Thoracic aorta (tissue), 2 donors: ENCODE data around the gene PROZ. TPM values are rescaled to one million over a fixed set of nuclear protein-coding genes. Genes with fewer than 3 reads are reported as not detected.

Source experiments
- ATAC-seq: fragments of 150-250 bp; one replicate; pipeline ENCODE4 v1.8.0; 2017; ENCODE audit warnings: low read depth; ENCODE audit not compliant: insufficient number of reproducible peaks, low FRiP score
- DNase-seq: peaks from one replicate; pipeline ENCODE4 v3.0.0-alpha.2; 2020; ENCODE audit warnings: low spot score
- H3K27ac ChIP-seq, 2 donors: fragments of 200-600 bp; sonication (generic); 1 replicate in 1 of 2; 2 replicates in 1 of 2; pipeline ENCODE4 v1.5.1; 2016; ENCODE audit warnings: mild to moderate bottlenecking in 2 of 2, moderate library complexity in 2 of 2
- H3K27me3 ChIP-seq: fragments of 200-600 bp; sonication (generic); replicated peaks from 2 replicates; pipeline ENCODE4 v1.6.0; 2016; ENCODE audit warnings: mild to moderate bottlenecking; ENCODE audit not compliant: insufficient read depth
- H3K36me3 ChIP-seq: fragments of 200-600 bp; sonication (generic); one replicate; pipeline ENCODE4 v1.5.1; 2016
- H3K4me1 ChIP-seq, 2 donors: fragments of 200-600 bp; sonication (generic); 1 replicate in 1 of 2; 2 replicates in 1 of 2; pipeline versions ENCODE4 v1.5.1 to v1.6.0; 2016; ENCODE audit warnings: low read depth in 2 of 2, mild to moderate bottlenecking in 1 of 2; ENCODE audit not compliant: control insufficient read depth in 1 of 2
- H3K4me3 ChIP-seq: fragments of 200-600 bp; sonication (generic); 2 replicates; pipeline ENCODE4 v1.5.1; 2016; ENCODE audit warnings: mild to moderate bottlenecking
- H3K9me3 ChIP-seq: fragments of 200-600 bp; sonication (generic); 2 replicates; pipeline ENCODE4 v1.5.1; 2016
- CTCF ChIP-seq: fragments of 200-600 bp; sonication (generic); IDR thresholded peaks from one replicate; pipeline ENCODE4 v1.5.1; 2019; ENCODE audit warnings: antibody characterized with exemption
- total RNA-seq, 2 donors: library from RNA; depleted of rRNA; stranded (reverse); fragments of >200 nt; gene quantifications; one replicate each; pipeline versions ENCODE4 v1.1.0 to v1.2.3, GENCODE V29; 2016

PROZ gene
- total RNA-seq, 2 donors from 2014 or later: not detected

GRCh38 chr13:113208421-113209335, 50.2 kb downstream of the PROZ start, which contains the start of gene PCID2:
Gene PCID2, minus strand, starts transcription at chr13:113208669. Its CDS starts 35 bp downstream, at chr13:113208634.
- Histone ChIP-seq H3K4me3 (peak within 1 kb of the TSS; percentile 82), H3K27me3 (no peaks in the 10 kb centered on the region), H3K9me3 (no peaks in the 10 kb centered on the region), H3K27ac (peak within 1 kb of the TSS; percentile 97 to 98), H3K4me1 (peaks cover 22 to 67% of the 10 kb centered on the region in 2 donors), H3K36me3 (no peaks in the 10 kb centered on the region)
- DNase-seq: peak; percentile 68
- peak; percentile 78 for ATAC-seq
- TF ChIP-seq CTCF: no peak

GRCh38 chr13:113209336-113209758, 50.9 kb downstream of the PROZ start, which contains the start of gene CUL4A:
Gene CUL4A, plus strand, starts transcription at chr13:113209613. Its CDS starts 15 bp downstream, at chr13:113209628.
- peak within 1 kb of the TSS; percentile 82 for H3K4me3 ChIP-seq
- peaks cover 18 to 61% of the 10 kb centered on the region in 2 donors for H3K4me1 ChIP-seq
- H3K9me3 ChIP-seq: no peaks in the 10 kb centered on the region
- TF ChIP-seq CTCF: no peak
- DNase-seq (no peak), ATAC-seq (peak; percentile 67)
- H3K27ac ChIP-seq: peak within 1 kb of the TSS; percentile 97 to 98
- no peaks in the 10 kb centered on the region for H3K36me3 ChIP-seq
- no peaks in the 10 kb centered on the region for H3K27me3 ChIP-seq

- Histone ChIP-seq H3K27ac (peak overlapping the region; percentile 78 to 80), H3K4me3 (peak overlapping the region; percentile 82), H3K27me3 (no peaks in the 10 kb centered on the region), H3K4me1 (peaks cover 22 to 59% of the 10 kb centered on the region in 2 donors), H3K9me3 (no peaks in the 10 kb centered on the region), H3K36me3 (no peaks in the 10 kb centered on the region)
- no peak for DNase-seq
- ATAC-seq: peak; percentile 18
- TF ChIP-seq CTCF: no peak
Measured at GRCh38 chr13:113209759-113210421, 51.4 kb downstream of the PROZ start.

- Histone ChIP-seq H3K4me1 (peaks cover 23 to 57% of the 10 kb centered on the region in 2 donors), H3K4me3 (peak overlapping the region; percentile 82), H3K27ac (no peak overlapping the region), H3K9me3 (no peaks in the 10 kb centered on the region), H3K36me3 (no peaks in the 10 kb centered on the region), H3K27me3 (no peaks in the 10 kb centered on the region)
- no peak for DNase-seq
- no peak for ATAC-seq
- no peak for TF ChIP-seq CTCF
Measured at GRCh38 chr13:113210833-113211232, 52.4 kb downstream of the PROZ start.

GRCh38 chr13:113211774-113212173, 53.3 kb downstream of the PROZ start:
- H3K4me3 ChIP-seq: no peak overlapping the region
- H3K27ac ChIP-seq: no peak overlapping the region
- no peaks in the 10 kb centered on the region for H3K27me3 ChIP-seq
- no peaks in the 10 kb centered on the region for H3K9me3 ChIP-seq
- ATAC-seq (no peak), DNase-seq (no peak)
- no peaks in the 10 kb centered on the region for H3K36me3 ChIP-seq
- TF ChIP-seq CTCF: no peak
- H3K4me1 ChIP-seq: peaks cover 28 to 57% of the 10 kb centered on the region in 2 donors
